ENCODE results near the gene RUFY4.

DNA sequence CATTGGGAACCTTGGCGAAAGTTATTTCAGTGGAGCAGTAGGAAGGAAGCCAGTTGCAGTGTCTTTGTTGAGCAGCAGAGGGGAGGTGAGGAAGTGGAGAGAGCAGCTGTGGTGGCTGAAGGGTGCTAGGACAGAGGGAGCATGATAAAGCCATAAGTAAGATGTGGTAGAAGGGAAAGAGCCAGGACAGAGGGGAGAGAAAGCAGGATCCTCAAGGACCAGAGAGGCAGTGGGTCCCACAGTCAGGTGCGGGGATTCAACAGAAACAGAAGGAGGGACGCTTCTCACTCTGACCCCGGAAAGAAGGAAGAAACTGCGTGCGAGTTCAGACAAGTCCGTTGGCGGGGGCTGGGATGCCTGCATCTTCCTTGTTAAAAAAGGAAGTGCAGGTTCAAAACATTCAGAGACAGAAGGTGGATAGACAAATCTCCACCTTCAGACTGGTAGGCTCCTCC, 56.6 kb downstream of the RUFY4 start, which contains the start of gene CXCR2:
- no peak for TF ChIP-seq POLR2A (IDR thresholded peaks at IDR 0.05)
- TF ChIP-seq, protein P1, sequence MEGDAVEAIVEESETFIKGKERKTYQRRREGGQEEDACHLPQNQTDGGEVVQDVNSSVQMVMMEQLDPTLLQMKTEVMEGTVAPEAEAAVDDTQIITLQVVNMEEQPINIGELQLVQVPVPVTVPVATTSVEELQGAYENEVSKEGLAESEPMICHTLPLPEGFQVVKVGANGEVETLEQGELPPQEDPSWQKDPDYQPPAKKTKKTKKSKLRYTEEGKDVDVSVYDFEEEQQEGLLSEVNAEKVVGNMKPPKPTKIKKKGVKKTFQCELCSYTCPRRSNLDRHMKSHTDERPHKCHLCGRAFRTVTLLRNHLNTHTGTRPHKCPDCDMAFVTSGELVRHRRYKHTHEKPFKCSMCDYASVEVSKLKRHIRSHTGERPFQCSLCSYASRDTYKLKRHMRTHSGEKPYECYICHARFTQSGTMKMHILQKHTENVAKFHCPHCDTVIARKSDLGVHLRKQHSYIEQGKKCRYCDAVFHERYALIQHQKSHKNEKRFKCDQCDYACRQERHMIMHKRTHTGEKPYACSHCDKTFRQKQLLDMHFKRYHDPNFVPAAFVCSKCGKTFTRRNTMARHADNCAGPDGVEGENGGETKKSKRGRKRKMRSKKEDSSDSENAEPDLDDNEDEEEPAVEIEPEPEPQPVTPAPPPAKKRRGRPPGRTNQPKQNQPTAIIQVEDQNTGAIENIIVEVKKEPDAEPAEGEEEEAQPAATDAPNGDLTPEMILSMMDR (IDR thresholded peaks at IDR 0.05), result no peak

Measured in thyroid gland (tissue), 4 donors.